HepG2 (cell line): Measurements from ENCODE around the gene ELAPOR1. TPM values are rescaled to one million over a fixed set of nuclear protein-coding genes. Genes with fewer than 3 reads are reported as not detected.

Experiments
- ATAC-seq: fragments of 200-7000 bp; cut with Tn5 transposase; 3 replicates; pipeline ENCODE4 v1.9.1; 2020; ENCODE audit warnings: mild to moderate bottlenecking, moderate library complexity
- Bru-seq: library from RNA; stranded (reverse); fragments of 400-500 nt; gene quantifications from one replicate; lab custom pipeline; 2021; lab: Mats Ljungman, UMichigan
- BruChase-seq, 2 experiments: library from RNA; stranded (reverse); fragments of 400-500 nt; gene quantifications; one replicate each; lab custom pipeline; 2021; lab: Mats Ljungman, UMichigan
- BruUV-seq: library from RNA; stranded (reverse); fragments of 400-500 nt; replicated peaks from 2 replicates; lab custom pipeline; 2021; lab: Mats Ljungman, UMichigan
- CTCF ChIA-PET: fragments of 300-600 bp; formaldehyde crosslinking; extraction: SDS; loops from one replicate; lab custom pipeline; 2021; ENCODE audit warnings: low total read pairs, inconsistent platforms, low intra/inter-chr PET ratio; lab: Yijun Ruan, JAX
- POLR2A ChIA-PET: fragments of 350-600 bp; sonication (Branson Sonifier 250); formaldehyde crosslinking; loops from one replicate; lab custom pipeline; 2020; ENCODE audit warnings: antibody characterized with exemption, inconsistent platforms; lab: Yijun Ruan, JAX
- DNase-seq: peaks from one replicate; pipeline ENCODE4 v3.0.0-alpha.2; 2015; ENCODE audit warnings: low spot score
- FAIRE-seq: peaks from 3 replicates; lab custom pipeline; 2011; peaks lifted over from hg19 to GRCh38; lab: Jason Lieb, UNC
- H2AFZ ChIP-seq: one replicate; pipeline ENCODE4 v1.6.1; 2011; ENCODE audit warnings: low read length, inconsistent platforms
- H3K27ac ChIP-seq: fragments of 300-600 bp; 3 replicates; pipeline ENCODE4 v1.8.0; 2011; ENCODE audit warnings: mixed run types, mild to moderate bottlenecking, mixed read lengths, low read length, inconsistent platforms; ENCODE audit not compliant: insufficient read depth; ENCODE audit errors: extremely low read length
- H3K27me3 ChIP-seq, 2 experiments: fragments of 200-600 bp in 1 of 2; 2 replicates in 1 of 2; 3 replicates in 1 of 2; pipeline versions ENCODE4 v1.6.0 to v1.8.0; 2011; ENCODE audit warnings: low read length in 2 of 2, mild to moderate bottlenecking in 2 of 2, moderate library complexity in 2 of 2, inconsistent platforms in 1 of 2; ENCODE audit not compliant: insufficient read depth in 2 of 2, control insufficient read depth in 1 of 2
- H3K36me3 ChIP-seq, 2 experiments: fragments of 200-600 bp in 1 of 2; replicated peaks in 1 of 2; 2 replicates in 1 of 2; 3 replicates in 1 of 2; pipeline versions ENCODE4 v1.5.1 to v1.8.0; 2011; ENCODE audit warnings: low read length in 2 of 2, inconsistent platforms in 1 of 2; ENCODE audit not compliant: insufficient read depth in 2 of 2, control insufficient read depth in 1 of 2
- H3K4me1 ChIP-seq: 2 replicates; pipeline ENCODE4 v1.5.1; 2012; ENCODE audit warnings: low read length, inconsistent platforms; ENCODE audit not compliant: insufficient read depth
- H3K4me2 ChIP-seq: 2 replicates; pipeline ENCODE4 v1.6.0; 2011; ENCODE audit warnings: low read depth, low read length, inconsistent platforms
- H3K4me3 ChIP-seq, 3 experiments: fragments of 200-600 bp in 1 of 3; sonication (generic), shearing (Covaris generic) in 1 of 3; replicated peaks in 1 of 3; 2 replicates each; pipeline ENCODE4 v1.5.1; 2011 to 2016; ENCODE audit warnings: low read length in 3 of 3, inconsistent platforms in 2 of 3, low read depth in 2 of 3, mild to moderate bottlenecking in 2 of 3, control low read depth in 1 of 3, mixed read lengths in 1 of 3; ENCODE audit not compliant: insufficient read depth in 1 of 3
- H3K79me2 ChIP-seq: one replicate; pipeline ENCODE4 v1.6.1; 2011; ENCODE audit warnings: low read length, inconsistent platforms; ENCODE audit not compliant: insufficient read depth
- H3K9ac ChIP-seq: 2 replicates; pipeline ENCODE4 v1.6.0; 2011; ENCODE audit warnings: mild to moderate bottlenecking, low read depth, low read length, inconsistent platforms; ENCODE audit not compliant: insufficient read depth
- H3K9me3 ChIP-seq: 2 replicates; pipeline ENCODE4 v1.5.1; 2012; ENCODE audit warnings: mild to moderate bottlenecking, low read length
- H4K20me1 ChIP-seq: 2 replicates; pipeline ENCODE4 v1.6.0; 2011; ENCODE audit warnings: inconsistent platforms, mild to moderate bottlenecking, low read length, moderate library complexity; ENCODE audit not compliant: insufficient read depth
- BCL6 ChIP-seq: IDR thresholded peaks from 2 replicates; pipeline ENCODE4 v1.6.1; 2016; ENCODE audit warnings: missing genetic modification reagents, missing compliant biosample characterization
- HNRNPLL ChIP-seq: fragments of 200-400 bp; formaldehyde crosslinking; IDR thresholded peaks from 2 replicates; pipeline ENCODE4 v1.6.1; 2017; ENCODE audit warnings: mild to moderate bottlenecking, low read depth, low read length; ENCODE audit not compliant: poor library complexity, severe bottlenecking
- KLF12 ChIP-seq: sonication (generic); formaldehyde crosslinking; IDR thresholded peaks from 2 replicates; pipeline ENCODE4 v1.4.0; 2020; ENCODE audit warnings: missing genetic modification reagents, borderline replicate concordance
- MTF2 ChIP-seq: sonication (generic); formaldehyde crosslinking; IDR thresholded peaks from 2 replicates; pipeline ENCODE4 v1.5.0; 2020; ENCODE audit warnings: missing genetic modification reagents, borderline replicate concordance
- SNAPC2 ChIP-seq: sonication (generic); formaldehyde crosslinking; IDR thresholded peaks from 2 replicates; pipeline ENCODE4 v1.8.1; 2022; ENCODE audit warnings: mild to moderate bottlenecking, missing genetic modification reagents
- ZNF484 ChIP-seq: sonication (generic); formaldehyde crosslinking; IDR thresholded peaks from 2 replicates; pipeline ENCODE4 v1.5.1; 2020; ENCODE audit warnings: mild to moderate bottlenecking, low read depth, missing genetic modification reagents, borderline replicate concordance
- ZNF749 ChIP-seq: sonication (generic); formaldehyde crosslinking; IDR thresholded peaks from 2 replicates; pipeline ENCODE4 v1.8.0; 2022; ENCODE audit warnings: mild to moderate bottlenecking, missing genetic modification reagents, moderate library complexity, borderline replicate concordance
- WGBS: methylation state at CpG from one replicate; pipeline ENCODE4 v1.1.6; 2017; ENCODE audit warnings: low lambda C conversion rate; 5-methylcytosine and 5-hydroxymethylcytosine counted together
- in situ Hi-C: cut with HindIII; loops from 2 replicates; pipeline ENCODE4 v1.10.0; 2017; ENCODE audit warnings: low pct_unique_long_range_greater_than_20kb; ENCODE audit not compliant: extremely low pct_ligation_motif_present
- intact Hi-C: fragments of 100-400 bp; cut with micrococcal nuclease; formaldehyde crosslinking; loops from one replicate; pipeline ENCODE4 v1.10.0; 2022; ENCODE audit not compliant: unreplicated experiment
- long read RNA-seq, 2 experiments: library from RNA in 1 of 2; library from polyadenylated mRNA in 1 of 2; stranded (forward) in 1 of 2; unstranded in 1 of 2; transcript quantifications; one replicate each; pipeline ENCODE4 v2.0.0, GENCODE V29; 2019 to 2022
- polyA minus RNA-seq, 3 experiments: library from RNA; depleted of rRNA, polyadenylated mRNA; stranded (reverse); fragments of >200 nt; gene quantifications; 2 replicates each; pipeline ENCODE4 v1.2.3, GENCODE V29; 2011; ENCODE audit warnings: low replicate concordance in 1 of 3
- polyA plus RNA-seq, 8 experiments: library from polyadenylated mRNA; depleted of rRNA in 3 of 8; stranded (reverse) in 7 of 8; unstranded in 1 of 8; fragments of >200 nt; fragmentation: Illumina TruSeq in 4 of 8; extraction: Trizol in 4 of 8; gene quantifications; 2 replicates each; pipeline versions ENCODE4 v1.2.1 to v1.2.3, GENCODE V29; 2011 to 2016; ENCODE audit warnings: low read depth in 4 of 8, missing spikeins in 1 of 8, mixed read lengths in 1 of 8; ENCODE audit not compliant: insufficient read depth in 1 of 8
- total RNA-seq, 5 experiments: library from RNA; depleted of rRNA; stranded (reverse); fragments of >200 nt; fragmentation: Illumina TruSeq; extraction: Trizol; gene quantifications; 2 replicates each; pipeline ENCODE4 v1.2.3, GENCODE V29; 2016; ENCODE audit warnings: low read depth in 1 of 5
- TF ChIP-seq, protein P1 (sequence below): sonication (generic); formaldehyde crosslinking; IDR thresholded peaks from 2 replicates; pipeline ENCODE4 v1.8.0; 2022; ENCODE audit warnings: missing genetic modification reagents, mild to moderate bottlenecking, borderline replicate concordance

The ELAPOR1 gene
- total RNA-seq (2016; rRNA removed; fragmentation: Illumina TruSeq; extraction: Trizol) (0.14 and 0.20 TPM in 2 replicates), polyA plus RNA-seq (2011; rRNA removed) (0.12 and 0.13 TPM in 2 replicates), polyA minus RNA-seq (2011; rRNA and poly(A)+ RNA removed; ENCODE audit: low replicate concordance) (0.80 and 2.9 TPM in 2 replicates), Bru-seq, nascent RNA (percentile 22 among the genes with signal in this experiment), BruChase-seq, experiment 1, labeled RNA remaining after a 6-hour chase (percentile 23 among the genes with signal in this experiment), BruChase-seq, experiment 2, labeled RNA remaining after a 2-hour chase (percentile 22 among the genes with signal in this experiment)
- total RNA-seq (2016; cell fraction: cytosol; rRNA removed; fragmentation: Illumina TruSeq; extraction: Trizol; ENCODE audit: low read depth) = 0.09 and 0.10 TPM in 2 replicates
- total RNA-seq (2016; cell fraction: insoluble cytoplasmic fraction; rRNA removed; fragmentation: Illumina TruSeq; extraction: Trizol) = 0.12 and 0.22 TPM in 2 replicates
- total RNA-seq (2016; cell fraction: membrane; rRNA removed; fragmentation: Illumina TruSeq; extraction: Trizol) = 0.06 and 0.24 TPM in 2 replicates
- total RNA-seq (2016; cell fraction: nucleus; rRNA removed; fragmentation: Illumina TruSeq; extraction: Trizol) = 0.71 and 1.2 TPM in 2 replicates
- 0.09 and 0.16 TPM in 2 replicates for polyA plus RNA-seq (2011; cell fraction: cytosol; rRNA removed)
- polyA plus RNA-seq (2011; cell fraction: nucleus; rRNA removed) = 0.32 and 0.38 TPM in 2 replicates
- polyA plus RNA-seq (2012) = 0.07 and 0.16 TPM in 2 replicates
- polyA plus RNA-seq (2016; cell fraction: cytosol; fragmentation: Illumina TruSeq; extraction: Trizol; ENCODE audit: low read depth) = 0.14 and 0.19 TPM in 2 replicates
- polyA plus RNA-seq (2016; cell fraction: insoluble cytoplasmic fraction; fragmentation: Illumina TruSeq; extraction: Trizol; ENCODE audit: low read depth) = 0.19 TPM in 2 replicates
- polyA plus RNA-seq (2016; cell fraction: membrane; fragmentation: Illumina TruSeq; extraction: Trizol; ENCODE audit: low read depth) = 0.08 and 0.18 TPM in 2 replicates
- polyA plus RNA-seq (2016; cell fraction: nucleus; fragmentation: Illumina TruSeq; extraction: Trizol; ENCODE audit: insufficient read depth, low read depth) = 0.17 TPM in 1 of 2 replicates, not detected in the other
- not detected in 2 replicates for polyA minus RNA-seq (2011; cell fraction: cytosol; rRNA and poly(A)+ RNA removed)
- polyA minus RNA-seq (2011; cell fraction: nucleus; rRNA and poly(A)+ RNA removed) = 0.39 and 0.50 TPM in 2 replicates
- long read RNA-seq, experiment 1 = 0 reads
- long read RNA-seq, experiment 2 = 0 reads

DNA sequence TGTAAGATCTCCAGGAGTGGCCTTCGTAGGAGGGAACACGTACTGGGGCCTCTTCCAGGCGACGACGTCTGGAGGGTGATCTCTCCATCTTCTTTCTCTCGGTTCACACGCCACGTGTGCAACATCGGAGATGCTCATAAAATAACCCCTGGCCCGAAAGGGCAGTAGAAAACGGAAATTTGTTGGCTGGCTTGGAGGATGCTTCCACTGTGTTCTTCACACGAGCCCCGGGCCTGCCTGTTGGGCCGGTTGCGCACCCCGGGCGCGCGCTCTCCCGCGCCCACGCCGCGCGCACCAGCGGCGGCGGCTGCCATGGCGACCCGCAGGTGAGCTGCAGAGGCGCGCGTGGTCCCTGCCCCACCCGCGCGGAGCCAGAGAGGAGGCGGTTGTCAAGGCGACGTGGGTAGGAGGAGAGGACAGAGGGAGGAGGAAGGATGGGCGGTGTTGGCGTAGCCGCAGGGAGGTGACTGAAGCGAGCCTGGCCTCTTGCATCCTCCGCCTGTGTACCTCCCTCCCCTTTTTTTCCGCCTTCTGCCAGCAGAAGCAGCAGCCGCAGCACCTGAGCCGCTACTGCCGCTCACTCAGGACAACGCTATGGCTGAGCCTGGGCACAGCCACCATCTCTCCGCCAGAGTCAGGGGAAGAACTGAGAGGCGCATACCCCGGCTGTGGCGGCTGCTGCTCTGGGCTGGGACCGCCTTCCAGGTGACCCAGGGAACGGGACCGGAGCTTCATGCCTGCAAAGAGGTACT is at the start of gene ELAPOR1:
Gene ELAPOR1, plus strand, starts transcription at position 526 of the 752 bp plus-strand sequence. Its CDS starts 69 bp downstream, at position 595.
- DNase-seq (no peak), ATAC-seq (no peak), FAIRE-seq (no peak)
- no peak within 1 kb of the TSS for H3K9ac ChIP-seq
- 76% methylated on average over 45 of the region's 56 CpGs for WGBS
- H3K27ac ChIP-seq = no peak within 1 kb of the TSS
- peaks cover 43% of the 10 kb centered on the region for H3K4me1 ChIP-seq
- H3K4me3 ChIP-seq = peak within 1 kb of the TSS in 1 of 3 experiments; percentile 45; a peak in 2 of 6 replicates
- H3K36me3 ChIP-seq = no peaks in the 10 kb centered on the region
- intact Hi-C loops = loop anchor here (2.0 to 10.0 kb wide), 4 partner anchors 23 to 285 kb away; partner anchors contain the start of gene CLCC1
- in situ Hi-C loops = no loop called here
- CTCF ChIA-PET = no interaction called here
- peaks cover 2 to 32% of the 10 kb centered on the region in 2 experiments; a peak in 4 of 5 replicates for H3K27me3 ChIP-seq
- H3K79me2 ChIP-seq = no peaks in the 10 kb centered on the region
- TF ChIP-seq SNAPC2 (CRISPR knock-in tag) = no peak
- no peak for TF ChIP-seq BCL6
- peak; percentile 4; the same call in 1 of the 2 replicates for TF ChIP-seq MTF2 (CRISPR knock-in tag)
- TF ChIP-seq, protein P1, sequence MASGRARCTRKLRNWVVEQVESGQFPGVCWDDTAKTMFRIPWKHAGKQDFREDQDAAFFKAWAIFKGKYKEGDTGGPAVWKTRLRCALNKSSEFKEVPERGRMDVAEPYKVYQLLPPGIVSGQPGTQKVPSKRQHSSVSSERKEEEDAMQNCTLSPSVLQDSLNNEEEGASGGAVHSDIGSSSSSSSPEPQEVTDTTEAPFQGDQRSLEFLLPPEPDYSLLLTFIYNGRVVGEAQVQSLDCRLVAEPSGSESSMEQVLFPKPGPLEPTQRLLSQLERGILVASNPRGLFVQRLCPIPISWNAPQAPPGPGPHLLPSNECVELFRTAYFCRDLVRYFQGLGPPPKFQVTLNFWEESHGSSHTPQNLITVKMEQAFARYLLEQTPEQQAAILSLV (CRISPR knock-in tag) = no peak
- peak; percentile 58 for TF ChIP-seq HNRNPLL
- no peak for TF ChIP-seq ZNF749 (CRISPR knock-in tag)
- TF ChIP-seq KLF12 (CRISPR knock-in tag) = no peak
- TF ChIP-seq ZNF484 = no peak
- TF ChIP-seq, all 625 proteins: peak for 2
- Histone ChIP-seq H3K9me3 (no peaks in the 10 kb centered on the region), H2AFZ (no peak within 1 kb of the TSS), H4K20me1 (no peaks in the 10 kb centered on the region), H3K4me2 (peak within 1 kb of the TSS; percentile 68)
- no TSS peak for BruUV-seq
- POLR2A ChIA-PET = interaction anchor here (5.2 kb wide), 1 partner anchor 14 kb away, joined by 46 read pairs; no protein-coding TSS in a partner anchor
